IMR-90 (cell line): ENCODE data around the gene NT5C. TPM values are rescaled to one million over a fixed set of nuclear protein-coding genes. Genes with fewer than 3 reads are reported as not detected.

Experiments used
- ATAC-seq: fragments of 200-7000 bp; cut with Tn5 transposase; 2 replicates; pipeline ENCODE4 v1.9.1; 2020; ENCODE audit warnings: low read depth, mild to moderate bottlenecking, moderate library complexity
- BruUV-seq: library from RNA; stranded (reverse); fragments of 400-500 nt; replicated peaks from 2 replicates; lab custom pipeline; 2021; lab: Mats Ljungman, UMichigan
- CTCF ChIA-PET: fragments of 300-600 bp; formaldehyde crosslinking; extraction: SDS; loops from one replicate; lab custom pipeline; 2021; ENCODE audit warnings: antibody characterized with exemption; lab: Yijun Ruan, JAX
- POLR2A ChIA-PET: fragments of 300-600 bp; sonication (Branson Sonifier 250); formaldehyde crosslinking; loops from one replicate; lab custom pipeline; 2022; ENCODE audit warnings: antibody characterized with exemption; ENCODE audit not compliant: unreplicated experiment; lab: Charles Lee
- DNase-seq: peaks from one replicate; pipeline ENCODE4 v3.0.0; 2013
- H2AFZ ChIP-seq: replicated peaks from 2 replicates; pipeline ENCODE3; 2013; ENCODE audit warnings: low read length, mild to moderate bottlenecking; ENCODE audit not compliant: poor library complexity
- H2AK5ac ChIP-seq: 2 replicates; pipeline ENCODE4 v1.6.1; 2013; ENCODE audit warnings: low read depth, low read length, inconsistent platforms
- H2AK9ac ChIP-seq: replicated peaks from 2 replicates; pipeline ENCODE3; 2013; ENCODE audit warnings: mild to moderate bottlenecking, low read depth, low read length, moderate library complexity; ENCODE audit not compliant: poor library complexity
- H2BK120ac ChIP-seq: 2 replicates; pipeline ENCODE4 v1.6.1; 2013; ENCODE audit warnings: low read depth, low read length, inconsistent platforms
- H2BK15ac ChIP-seq: 3 replicates; pipeline ENCODE4 v1.6.1; 2013; ENCODE audit warnings: low read depth, low read length, inconsistent platforms
- H2BK20ac ChIP-seq: 2 replicates; pipeline ENCODE4 v1.6.1; 2013; ENCODE audit warnings: low read depth, mild to moderate bottlenecking, inconsistent platforms, low read length, moderate library complexity
- H2BK5ac ChIP-seq: 2 replicates; pipeline ENCODE4 v1.6.1; 2013; ENCODE audit warnings: mild to moderate bottlenecking, low read depth, low read length, inconsistent platforms; ENCODE audit not compliant: poor library complexity, severe bottlenecking
- H3K14ac ChIP-seq: replicated peaks from 2 replicates; pipeline ENCODE4 v1.6.1; 2013; ENCODE audit warnings: low read depth, low read length, inconsistent platforms
- H3K18ac ChIP-seq: 2 replicates; pipeline ENCODE4 v1.6.1; 2013; ENCODE audit warnings: low read depth, low read length, control low read depth
- H3K23ac ChIP-seq: 2 replicates; pipeline ENCODE4 v1.6.1; 2013; ENCODE audit warnings: low read depth, low read length, inconsistent platforms
- H3K27ac ChIP-seq: 2 replicates; pipeline ENCODE4 v1.5.1; 2013; ENCODE audit warnings: mild to moderate bottlenecking, control low read depth, low read length; ENCODE audit not compliant: insufficient read depth
- H3K27me3 ChIP-seq: 2 replicates; pipeline ENCODE4 v1.6.1; 2013; ENCODE audit warnings: low read length; ENCODE audit not compliant: control insufficient read depth, insufficient read depth
- H3K36me3 ChIP-seq: 2 replicates; pipeline ENCODE4 v1.6.1; 2013; ENCODE audit warnings: low read length, mixed read lengths; ENCODE audit not compliant: control insufficient read depth, insufficient read depth
- H3K4ac ChIP-seq: 2 replicates; pipeline ENCODE4 v1.6.1; 2013; ENCODE audit warnings: low read depth, low read length, inconsistent platforms
- H3K4me1 ChIP-seq: 2 replicates; pipeline ENCODE4 v1.6.1; 2013; ENCODE audit warnings: low read length, mixed read lengths; ENCODE audit not compliant: control insufficient read depth, insufficient read depth
- H3K4me2 ChIP-seq: 2 replicates; pipeline ENCODE4 v1.6.1; 2013; ENCODE audit warnings: low read depth, mild to moderate bottlenecking, control low read depth, low read length, moderate library complexity
- H3K4me3 ChIP-seq: 2 replicates; pipeline ENCODE4 v1.5.1; 2013; ENCODE audit warnings: low read depth, mild to moderate bottlenecking, control low read depth, low read length, moderate library complexity; ENCODE audit not compliant: insufficient read depth
- H3K56ac ChIP-seq: 2 replicates; pipeline ENCODE4 v1.6.1; 2013; ENCODE audit warnings: low read length, inconsistent platforms; ENCODE audit not compliant: insufficient read depth; ENCODE audit errors: extremely low read depth
- H3K79me1 ChIP-seq, 2 experiments: 2 replicates each; pipeline ENCODE4 v1.6.1; 2013; ENCODE audit warnings: low read length in 2 of 2, inconsistent platforms in 1 of 2, low read depth in 1 of 2
- H3K9ac ChIP-seq: 2 replicates; pipeline ENCODE4 v1.6.1; 2013; ENCODE audit warnings: low read depth, low read length, control low read depth
- H3K9me1 ChIP-seq: 2 replicates; pipeline ENCODE4 v1.6.1; 2013; ENCODE audit warnings: low read length, inconsistent platforms; ENCODE audit not compliant: insufficient read depth
- H3K9me3 ChIP-seq: 2 replicates; pipeline ENCODE4 v1.6.1; 2013; ENCODE audit warnings: low read length; ENCODE audit not compliant: control insufficient read depth, insufficient read depth
- H4K20me1 ChIP-seq: 2 replicates; pipeline ENCODE4 v1.6.1; 2013; ENCODE audit warnings: low read length, inconsistent platforms; ENCODE audit not compliant: insufficient read depth
- H4K5ac ChIP-seq: 2 replicates; pipeline ENCODE4 v1.6.1; 2013; ENCODE audit warnings: mild to moderate bottlenecking, low read depth, low read length, control low read depth
- H4K8ac ChIP-seq, 2 experiments: 2 replicates each; pipeline ENCODE4 v1.6.1; 2013; ENCODE audit warnings: low read depth in 2 of 2, low read length in 2 of 2, control low read depth in 1 of 2, inconsistent platforms in 1 of 2
- H4K91ac ChIP-seq: 2 replicates; pipeline ENCODE4 v1.6.1; 2013; ENCODE audit warnings: low read depth, low read length, inconsistent platforms; ENCODE audit not compliant: insufficient read depth
- BHLHE40 ChIP-seq: fragments of 150-350 bp; IDR thresholded peaks from 2 replicates; pipeline ENCODE4 v1.6.1; 2016; ENCODE audit warnings: mild to moderate bottlenecking, low read depth, low read length
- CHD1 ChIP-seq: IDR thresholded peaks from 2 replicates; pipeline ENCODE4 v1.6.1; 2012; ENCODE audit warnings: low read depth, low read length, improper control_type of control experiment
- FOS ChIP-seq: fragments of 150-350 bp; IDR thresholded peaks from 2 replicates; pipeline ENCODE4 v1.6.1; 2016; ENCODE audit warnings: low read depth, low read length
- MAFK ChIP-seq: IDR thresholded peaks from 2 replicates; pipeline ENCODE4 v1.6.1; 2012; ENCODE audit warnings: low read depth, low read length, improper control_type of control experiment
- POLR2A ChIP-seq: IDR thresholded peaks from 2 replicates; pipeline ENCODE4 v1.6.1; 2012; ENCODE audit warnings: mild to moderate bottlenecking, low read depth, low read length
- RFX5 ChIP-seq: IDR thresholded peaks from 2 replicates; pipeline ENCODE4 v1.8.0; 2012; ENCODE audit warnings: low read depth, mild to moderate bottlenecking, low read length, moderate library complexity
- SMC3 ChIP-seq: fragments of 150-350 bp; IDR thresholded peaks from 2 replicates; pipeline ENCODE4 v1.6.1; 2016; ENCODE audit warnings: low read depth, mild to moderate bottlenecking, antibody characterized with exemption, low read length, moderate library complexity
- WGBS, 2 experiments: methylation state at CpG; one replicate each; pipeline versions ENCODE4 v1.1.5 to v1.1.7; 2013; ENCODE audit warnings: missing lambda C conversion rate in 2 of 2; ENCODE audit not compliant: insufficient read length in 1 of 2; ENCODE audit errors: extremely low coverage in 2 of 2; 5-methylcytosine and 5-hydroxymethylcytosine counted together
- dilution Hi-C: fragments of 300-500 bp; cut with HindIII; formaldehyde crosslinking; loops from one replicate; pipeline ENCODE4 v1.14.3; 2018; ENCODE audit warnings: low sequenced_read_pairs; ENCODE audit not compliant: unreplicated experiment
- in situ Hi-C: fragments of 300-500 bp; cut with MboI; formaldehyde crosslinking; loops from 3 replicates; pipeline ENCODE4 v1.14.3; 2019; ENCODE audit warnings: low sequenced_read_pairs, inconsistent platforms, mixed read lengths
- intact Hi-C: fragments of 100-400 bp; cut with micrococcal nuclease; formaldehyde crosslinking; loops from 2 replicates; pipeline ENCODE4 v1.10.0; 2022
- polyA plus RNA-seq, 3 experiments: library from polyadenylated mRNA; depleted of rRNA; stranded (reverse); fragments of >200 nt; gene quantifications; 2 replicates each; pipeline ENCODE4 v1.2.3, GENCODE V29; 2012; ENCODE audit warnings: low replicate concordance in 1 of 3
- total RNA-seq: library from RNA; depleted of rRNA; stranded (reverse); fragments of >200 nt; gene quantifications from 2 replicates; pipeline ENCODE4 v1.2.3, GENCODE V29; 2012
- TF ChIP-seq, protein P1 (sequence below): fragments of 150-350 bp; IDR thresholded peaks from 2 replicates; pipeline ENCODE4 v1.6.1; 2016; ENCODE audit warnings: low read depth, mild to moderate bottlenecking, low read length, moderate library complexity, borderline replicate concordance
- TF ChIP-seq, protein P2 (sequence below): conservative IDR thresholded peaks from 2 replicates; pipeline ENCODE4 v1.5.1; 2012; ENCODE audit warnings: mild to moderate bottlenecking, low read depth, low read length, improper control_type of control experiment
- TF ChIP-seq, protein P3 (sequence below): fragments of 150-350 bp; IDR thresholded peaks from 2 replicates; pipeline ENCODE4 v1.6.1; 2017; ENCODE audit warnings: mild to moderate bottlenecking, antibody characterized with exemption, low read length, low read depth

The NT5C gene
- total and polyA plus RNA-seq, 2 of the 4 experiments (the other 2 are of a cell fraction), result 24.0 to 44.6 TPM

- Histone ChIP-seq H4K5ac (no peak overlapping the region), H3K79me1 (peaks cover 17 to 28% of the 10 kb centered on the region in 2 experiments), H3K4me3 (peak overlapping the region; percentile 87; the same call in 1 of the 2 replicates), H2BK15ac (no peak overlapping the region), H3K36me3 (peaks cover 2% of the 10 kb centered on the region; the same call in 1 of the 2 replicates), H4K91ac (no peak overlapping the region), H3K27ac (no peak overlapping the region), H2AK9ac (peak overlapping the region; percentile 29), H2BK5ac (no peak overlapping the region), H3K23ac (no peak overlapping the region), H2BK120ac (no peak overlapping the region), H2AK5ac (no peak overlapping the region), H3K27me3 (peaks cover 2% of the 10 kb centered on the region; the same call in 1 of the 2 replicates), H3K14ac (no peak overlapping the region), H3K9me3 (no peaks in the 10 kb centered on the region), H3K18ac (no peak overlapping the region), H4K8ac (peak overlapping the region in 1 of 2 experiments; percentile 86; a peak in 2 of 4 replicates), H3K9ac (no peak overlapping the region), H2AFZ (peak overlapping the region; percentile 88), H3K4me2 (peak overlapping the region; percentile 94), H3K4ac (no peak overlapping the region), H4K20me1 (no peaks in the 10 kb centered on the region), H3K4me1 (0 out of 2 replicates have a peak, but pooled peaks cover 4% of the 10 kb centered on the region), H3K9me1 (0 out of 2 replicates have a peak, but pooled peaks cover 5% of the 10 kb centered on the region), H3K56ac (no peak overlapping the region), H2BK20ac (no peak overlapping the region)
- POLR2A ChIA-PET, result interaction anchor here (1.6 kb wide), 1 partner anchor 30 kb away, joined by 8 read pairs; no protein-coding TSS in a partner anchor
- no TSS peak for BruUV-seq
- TF ChIP-seq, protein P1, sequence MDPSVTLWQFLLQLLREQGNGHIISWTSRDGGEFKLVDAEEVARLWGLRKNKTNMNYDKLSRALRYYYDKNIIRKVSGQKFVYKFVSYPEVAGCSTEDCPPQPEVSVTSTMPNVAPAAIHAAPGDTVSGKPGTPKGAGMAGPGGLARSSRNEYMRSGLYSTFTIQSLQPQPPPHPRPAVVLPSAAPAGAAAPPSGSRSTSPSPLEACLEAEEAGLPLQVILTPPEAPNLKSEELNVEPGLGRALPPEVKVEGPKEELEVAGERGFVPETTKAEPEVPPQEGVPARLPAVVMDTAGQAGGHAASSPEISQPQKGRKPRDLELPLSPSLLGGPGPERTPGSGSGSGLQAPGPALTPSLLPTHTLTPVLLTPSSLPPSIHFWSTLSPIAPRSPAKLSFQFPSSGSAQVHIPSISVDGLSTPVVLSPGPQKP, result no peak
- TF ChIP-seq FOS, result no peak
- TF ChIP-seq RFX5, result no peak
- TF ChIP-seq BHLHE40, result no peak
- no peak for TF ChIP-seq CHD1
- TF ChIP-seq SMC3, result no peak
- TF ChIP-seq MAFK, result no peak
- TF ChIP-seq, protein P2, sequence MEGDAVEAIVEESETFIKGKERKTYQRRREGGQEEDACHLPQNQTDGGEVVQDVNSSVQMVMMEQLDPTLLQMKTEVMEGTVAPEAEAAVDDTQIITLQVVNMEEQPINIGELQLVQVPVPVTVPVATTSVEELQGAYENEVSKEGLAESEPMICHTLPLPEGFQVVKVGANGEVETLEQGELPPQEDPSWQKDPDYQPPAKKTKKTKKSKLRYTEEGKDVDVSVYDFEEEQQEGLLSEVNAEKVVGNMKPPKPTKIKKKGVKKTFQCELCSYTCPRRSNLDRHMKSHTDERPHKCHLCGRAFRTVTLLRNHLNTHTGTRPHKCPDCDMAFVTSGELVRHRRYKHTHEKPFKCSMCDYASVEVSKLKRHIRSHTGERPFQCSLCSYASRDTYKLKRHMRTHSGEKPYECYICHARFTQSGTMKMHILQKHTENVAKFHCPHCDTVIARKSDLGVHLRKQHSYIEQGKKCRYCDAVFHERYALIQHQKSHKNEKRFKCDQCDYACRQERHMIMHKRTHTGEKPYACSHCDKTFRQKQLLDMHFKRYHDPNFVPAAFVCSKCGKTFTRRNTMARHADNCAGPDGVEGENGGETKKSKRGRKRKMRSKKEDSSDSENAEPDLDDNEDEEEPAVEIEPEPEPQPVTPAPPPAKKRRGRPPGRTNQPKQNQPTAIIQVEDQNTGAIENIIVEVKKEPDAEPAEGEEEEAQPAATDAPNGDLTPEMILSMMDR, result no peak
- no peak for TF ChIP-seq POLR2A
- TF ChIP-seq, protein P3, sequence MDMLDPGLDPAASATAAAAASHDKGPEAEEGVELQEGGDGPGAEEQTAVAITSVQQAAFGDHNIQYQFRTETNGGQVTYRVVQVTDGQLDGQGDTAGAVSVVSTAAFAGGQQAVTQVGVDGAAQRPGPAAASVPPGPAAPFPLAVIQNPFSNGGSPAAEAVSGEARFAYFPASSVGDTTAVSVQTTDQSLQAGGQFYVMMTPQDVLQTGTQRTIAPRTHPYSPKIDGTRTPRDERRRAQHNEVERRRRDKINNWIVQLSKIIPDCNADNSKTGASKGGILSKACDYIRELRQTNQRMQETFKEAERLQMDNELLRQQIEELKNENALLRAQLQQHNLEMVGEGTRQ, result no peak
- WGBS, 2 experiments, result 11% methylated on average over 5 of the region's 22 CpGs; no CpG with 5 or more reads in 1 of the 2 experiments
- intact Hi-C loops, result loop anchor here (5.0 kb wide), 1 partner anchor 37 kb away; no protein-coding TSS in a partner anchor
- DNase-seq (no peak), ATAC-seq (no peak)
- in situ Hi-C loops, result no loop called here
- dilution Hi-C loops, result no loop called here
- CTCF ChIA-PET, result interaction anchor here (1.0 kb wide), 1 partner anchor 49 kb away, joined by 3 read pairs; no protein-coding TSS in a partner anchor
Observed at GRCh38 chr17:75109046-75109406, 22.5 kb downstream of the NT5C start.
